ENCODE data around the gene AKTIP. TPM values are rescaled to one million over a fixed set of nuclear protein-coding genes. Genes with fewer than 3 reads are reported as not detected.

AKTIP gene
- polyA plus RNA-seq (68.6 and 73.7 TPM in 2 replicates), polyA minus RNA-seq (34.8 and 46.5 TPM in 2 replicates)

DNA sequence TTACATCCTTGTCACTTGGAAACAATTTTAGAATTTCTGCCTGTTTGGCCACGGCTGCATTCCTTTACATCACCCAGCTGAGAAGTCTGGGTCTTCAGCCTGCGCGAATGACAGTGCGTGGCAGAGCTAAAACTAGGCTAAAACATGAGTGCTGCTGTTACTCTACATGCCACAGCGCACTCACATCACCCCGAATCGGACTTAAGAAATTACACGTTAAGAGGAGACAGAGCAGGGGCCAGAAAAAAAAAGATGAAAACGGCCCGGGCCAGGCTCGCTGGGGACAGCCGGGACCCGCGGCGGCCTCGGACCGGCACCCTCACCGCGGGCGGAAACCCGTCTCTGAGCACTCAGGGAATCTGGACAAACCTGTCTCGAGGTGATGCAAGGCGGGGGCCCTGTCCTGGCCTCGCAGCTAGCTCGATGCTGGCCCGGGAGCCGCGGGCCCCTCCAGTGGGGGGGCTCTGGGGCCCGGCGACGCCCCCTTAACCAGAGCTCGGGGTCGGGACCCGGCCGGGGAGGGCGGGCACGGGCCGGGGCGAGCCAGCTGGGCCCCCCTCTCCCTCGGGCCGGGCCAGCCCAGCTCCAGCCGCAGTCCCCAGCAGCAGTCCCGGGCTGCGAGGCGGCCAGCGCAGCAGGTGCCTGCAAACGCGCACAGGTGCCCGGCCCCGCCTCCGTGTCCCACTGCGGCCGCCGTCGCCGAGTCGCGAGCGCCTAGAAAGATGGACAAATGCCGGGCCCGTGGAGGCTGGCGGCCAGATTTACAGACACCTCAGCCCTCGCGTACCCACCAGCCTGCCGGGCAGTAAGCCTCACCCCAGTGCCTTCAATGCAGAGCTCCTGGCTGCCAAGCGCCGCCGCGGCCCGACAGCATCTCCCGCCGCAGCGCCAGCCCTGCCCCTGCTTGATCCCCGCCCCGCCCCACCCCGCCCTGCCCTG, at the start of gene AKTIP:
TSS of gene AKTIP (minus strand) at position 879 of the 939 bp plus-strand sequence. CDS start 2,950 bp downstream, outside the sequence.
- H3K27ac ChIP-seq (ENCODE audit: low read length): peak within 1 kb of the TSS; percentile 95
- peak within 1 kb of the TSS; percentile 84 for H3K4me2 ChIP-seq (ENCODE audit: low read length)
- H3K36me3 ChIP-seq (ENCODE audit: insufficient read depth, low read length): no peaks in the 10 kb centered on the region
- no peaks in the 10 kb centered on the region for H3F3A ChIP-seq (ENCODE audit: insufficient read depth, low read length, poor library complexity, severe bottlenecking)
- no peak for TF ChIP-seq TAF1 (IDR thresholded peaks at IDR 0.05; ENCODE audit: low read depth)
- TF ChIP-seq POLR2AphosphoS5 (IDR thresholded peaks at IDR 0.05): peak; percentile 34
- no peaks in the 10 kb centered on the region for H3K9me3 ChIP-seq (ENCODE audit: low read length)
- peak within 1 kb of the TSS; percentile 96 for H2AFZ ChIP-seq (ENCODE audit: low read depth, low read length)
- no peaks in the 10 kb centered on the region for H4K20me1 ChIP-seq (ENCODE audit: insufficient read depth)
- no peaks in the 10 kb centered on the region for H3K9me2 ChIP-seq (ENCODE audit: insufficient read depth, low read length)
- H3K4me3 ChIP-seq (ENCODE audit: low read length): peak within 1 kb of the TSS; percentile 95
- no peaks in the 10 kb centered on the region for H3K27me3 ChIP-seq (ENCODE audit: insufficient read depth, low read depth, low read length)
- peaks cover 13% of the 10 kb centered on the region for H3K79me2 ChIP-seq (replicated peaks; ENCODE audit: insufficient read depth, low read length)
- peak within 1 kb of the TSS; percentile 94 for H3K9ac ChIP-seq (ENCODE audit: low read length)

DNA sequence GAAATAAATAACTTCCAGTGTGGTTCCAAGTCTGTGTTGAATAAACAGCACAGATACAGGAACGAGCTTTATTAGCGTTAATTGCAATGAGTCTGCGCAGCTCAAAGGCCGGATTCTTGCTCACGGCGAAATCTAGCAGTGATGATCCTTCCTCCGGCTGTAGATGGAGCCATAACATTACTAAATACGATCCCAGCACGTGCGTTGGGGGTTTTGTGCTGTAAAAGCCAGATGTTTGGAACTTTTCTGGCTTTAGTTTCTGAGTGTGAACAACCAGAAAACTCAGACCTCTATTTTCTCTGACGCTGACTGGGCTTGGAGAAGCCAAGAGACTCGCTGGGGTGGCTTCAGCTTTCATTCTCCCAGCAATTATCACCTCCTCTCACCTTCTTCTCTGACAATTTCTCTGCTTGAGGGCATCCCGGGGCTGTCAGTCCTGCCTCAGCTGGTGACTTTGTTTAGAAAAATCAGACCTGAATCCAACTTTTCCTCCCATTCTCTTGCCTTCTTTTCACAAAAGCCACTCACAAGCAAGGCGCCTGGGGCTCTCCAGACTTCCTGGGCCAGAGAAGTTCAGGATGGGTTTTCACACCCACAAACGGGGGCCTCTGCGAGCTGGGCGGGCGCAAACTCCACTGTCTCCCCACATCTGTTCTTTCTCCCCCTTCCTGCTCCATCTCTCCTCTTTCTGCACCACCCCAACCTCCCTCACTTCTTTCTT, 47.1 kb upstream of the AKTIP start:
- Histone ChIP-seq H3K9ac (ENCODE audit: low read length) (no peak overlapping the region), H3K9me2 (ENCODE audit: insufficient read depth, low read length) (no peaks in the 10 kb centered on the region), H4K20me1 (ENCODE audit: insufficient read depth) (no peaks in the 10 kb centered on the region), H3K79me2 (replicated peaks; ENCODE audit: insufficient read depth, low read length) (no peaks in the 10 kb centered on the region), H3K4me2 (ENCODE audit: low read length) (no peak overlapping the region), H3F3A (ENCODE audit: insufficient read depth, low read length, poor library complexity, severe bottlenecking) (no peaks in the 10 kb centered on the region), H3K4me3 (ENCODE audit: low read length) (no peak overlapping the region), H3K36me3 (ENCODE audit: insufficient read depth, low read length) (no peaks in the 10 kb centered on the region), H2AFZ (ENCODE audit: low read depth, low read length) (no peak overlapping the region), H3K27ac (ENCODE audit: low read length) (no peak overlapping the region), H3K9me3 (ENCODE audit: low read length) (no peaks in the 10 kb centered on the region), H3K27me3 (ENCODE audit: insufficient read depth, low read depth, low read length) (peaks cover 4% of the 10 kb centered on the region)
- no peak for TF ChIP-seq REST (IDR thresholded peaks at IDR 0.05; ENCODE audit: borderline replicate concordance)
- TF ChIP-seq, protein P1, sequence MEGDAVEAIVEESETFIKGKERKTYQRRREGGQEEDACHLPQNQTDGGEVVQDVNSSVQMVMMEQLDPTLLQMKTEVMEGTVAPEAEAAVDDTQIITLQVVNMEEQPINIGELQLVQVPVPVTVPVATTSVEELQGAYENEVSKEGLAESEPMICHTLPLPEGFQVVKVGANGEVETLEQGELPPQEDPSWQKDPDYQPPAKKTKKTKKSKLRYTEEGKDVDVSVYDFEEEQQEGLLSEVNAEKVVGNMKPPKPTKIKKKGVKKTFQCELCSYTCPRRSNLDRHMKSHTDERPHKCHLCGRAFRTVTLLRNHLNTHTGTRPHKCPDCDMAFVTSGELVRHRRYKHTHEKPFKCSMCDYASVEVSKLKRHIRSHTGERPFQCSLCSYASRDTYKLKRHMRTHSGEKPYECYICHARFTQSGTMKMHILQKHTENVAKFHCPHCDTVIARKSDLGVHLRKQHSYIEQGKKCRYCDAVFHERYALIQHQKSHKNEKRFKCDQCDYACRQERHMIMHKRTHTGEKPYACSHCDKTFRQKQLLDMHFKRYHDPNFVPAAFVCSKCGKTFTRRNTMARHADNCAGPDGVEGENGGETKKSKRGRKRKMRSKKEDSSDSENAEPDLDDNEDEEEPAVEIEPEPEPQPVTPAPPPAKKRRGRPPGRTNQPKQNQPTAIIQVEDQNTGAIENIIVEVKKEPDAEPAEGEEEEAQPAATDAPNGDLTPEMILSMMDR (IDR thresholded peaks at IDR 0.05; ENCODE audit: poor library complexity, severe bottlenecking): peak; percentile 93
- no peak for TF ChIP-seq EP300 (conservative IDR thresholded peaks at IDR 0.05; ENCODE audit: poor library complexity, severe bottlenecking)
- peak; percentile 90 for TF ChIP-seq RAD21 (conservative IDR thresholded peaks at IDR 0.05)
- TF ChIP-seq EZH2 (IDR thresholded peaks at IDR 0.05; ENCODE audit: borderline replicate concordance, insufficient read depth, low read length, poor library complexity, severe bottlenecking): no peak
- TF ChIP-seq TAF1 (IDR thresholded peaks at IDR 0.05; ENCODE audit: low read depth): no peak
- TF ChIP-seq SMC3 (conservative IDR thresholded peaks at IDR 0.05; ENCODE audit: poor library complexity): peak; percentile 83
- TF ChIP-seq POLR2AphosphoS5 (IDR thresholded peaks at IDR 0.05): no peak
- peak; percentile 67 for TF ChIP-seq MXI1 (conservative IDR thresholded peaks at IDR 0.05; ENCODE audit: poor library complexity, severe bottlenecking)

Data from neural cell (in vitro differentiated cells).